MCF 10A (cell line): ENCODE results near the gene WNT8B. TPM values are rescaled to one million over a fixed set of nuclear protein-coding genes. Genes with fewer than 3 reads are reported as not detected.
A peak's percentile ranks its signal among the peaks of the same experiment; 100 is the strongest.

Source experiments
- BruUV-seq: library from RNA; stranded (reverse); fragments of 400-500 nt; replicated peaks from 2 replicates; lab custom pipeline; 2021; lab: Mats Ljungman, UMichigan
- CTCF ChIA-PET: fragments of 300-600 bp; sonication (Branson Sonifier 250); formaldehyde crosslinking; extraction: SDS; loops from one replicate; lab custom pipeline; 2021; ENCODE audit warnings: antibody characterized with exemption, inconsistent platforms; lab: Yijun Ruan, JAX
- POLR2A ChIA-PET: fragments of 300-600, 350-650 bp; sonication (Branson Sonifier 250); formaldehyde crosslinking; extraction: SDS; loops from one replicate; lab custom pipeline; 2020; ENCODE audit warnings: antibody characterized with exemption, inconsistent platforms; lab: Yijun Ruan, JAX
- DNase-seq: peaks from one replicate; pipeline ENCODE4 v3.0.0-alpha.2; 2018; ENCODE audit not compliant: unreplicated experiment
- H3K27ac Mint-ChIP-seq: one replicate; pipeline ENCODE4 v1.8.0; 2022; ENCODE audit warnings: mild to moderate bottlenecking, low read depth, mixed read lengths; ENCODE audit not compliant: unreplicated experiment
- H3K27me3 Mint-ChIP-seq: one replicate; pipeline ENCODE4 v1.8.0; 2022; ENCODE audit warnings: mixed read lengths; ENCODE audit not compliant: insufficient read depth, unreplicated experiment
- H3K36me3 Mint-ChIP-seq: one replicate; pipeline ENCODE4 v1.8.0; 2022; ENCODE audit warnings: mild to moderate bottlenecking, moderate library complexity, mixed read lengths; ENCODE audit not compliant: insufficient read depth, unreplicated experiment
- H3K4me1 Mint-ChIP-seq: one replicate; pipeline ENCODE4 v1.8.0; 2022; ENCODE audit warnings: mixed read lengths; ENCODE audit not compliant: insufficient read depth, unreplicated experiment
- H3K4me3 Mint-ChIP-seq: one replicate; pipeline ENCODE4 v1.8.0; 2022; ENCODE audit warnings: mild to moderate bottlenecking, moderate library complexity, mixed read lengths; ENCODE audit not compliant: unreplicated experiment
- H3K9me3 Mint-ChIP-seq: one replicate; pipeline ENCODE4 v1.8.0; 2022; ENCODE audit warnings: mixed read lengths; ENCODE audit not compliant: unreplicated experiment
- intact Hi-C: fragments of 100-400 bp; cut with micrococcal nuclease; formaldehyde crosslinking; loops from 2 replicates; pipeline ENCODE4 v1.14.1; 2022
- total RNA-seq: library from RNA; stranded (reverse); gene quantifications from 2 replicates; pipeline ENCODE4 v1.2.3, GENCODE V29; 2022
- TF ChIP-seq, protein P1 (sequence below): fragments of 200-600 bp; IDR thresholded peaks from one replicate; pipeline ENCODE4 v1.8.0; 2022; ENCODE audit warnings: antibody characterized with exemption, mild to moderate bottlenecking; ENCODE audit not compliant: unreplicated experiment

The WNT8B gene
- total RNA-seq, 1 experiment from 2014 or later, result not detected

- TF ChIP-seq, protein P1, sequence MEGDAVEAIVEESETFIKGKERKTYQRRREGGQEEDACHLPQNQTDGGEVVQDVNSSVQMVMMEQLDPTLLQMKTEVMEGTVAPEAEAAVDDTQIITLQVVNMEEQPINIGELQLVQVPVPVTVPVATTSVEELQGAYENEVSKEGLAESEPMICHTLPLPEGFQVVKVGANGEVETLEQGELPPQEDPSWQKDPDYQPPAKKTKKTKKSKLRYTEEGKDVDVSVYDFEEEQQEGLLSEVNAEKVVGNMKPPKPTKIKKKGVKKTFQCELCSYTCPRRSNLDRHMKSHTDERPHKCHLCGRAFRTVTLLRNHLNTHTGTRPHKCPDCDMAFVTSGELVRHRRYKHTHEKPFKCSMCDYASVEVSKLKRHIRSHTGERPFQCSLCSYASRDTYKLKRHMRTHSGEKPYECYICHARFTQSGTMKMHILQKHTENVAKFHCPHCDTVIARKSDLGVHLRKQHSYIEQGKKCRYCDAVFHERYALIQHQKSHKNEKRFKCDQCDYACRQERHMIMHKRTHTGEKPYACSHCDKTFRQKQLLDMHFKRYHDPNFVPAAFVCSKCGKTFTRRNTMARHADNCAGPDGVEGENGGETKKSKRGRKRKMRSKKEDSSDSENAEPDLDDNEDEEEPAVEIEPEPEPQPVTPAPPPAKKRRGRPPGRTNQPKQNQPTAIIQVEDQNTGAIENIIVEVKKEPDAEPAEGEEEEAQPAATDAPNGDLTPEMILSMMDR, result no peak
- POLR2A ChIA-PET, result interaction anchor here (0.6 to 1.1 kb wide), 2 partner anchors 15 to 193 kb away, joined by 3 read pairs; no protein-coding TSS in a partner anchor
- H3K36me3 Mint-ChIP-seq, result peaks cover 22% of the 10 kb centered on the region
- no peak overlapping the region for H3K27ac Mint-ChIP-seq
- CTCF ChIA-PET, result interaction anchor here (1.0 to 3.0 kb wide), 7 partner anchors 9 to 382 kb away, joined by 3 to 14 read pairs (median 3); partner anchors contain the start of gene HIF1AN
- intact Hi-C loops, result no loop called here
- no peak overlapping the region for H3K4me3 Mint-ChIP-seq
- H3K4me1 Mint-ChIP-seq, result no peaks in the 10 kb centered on the region
- no peak for DNase-seq
- BruUV-seq, result no TSS peak
- H3K9me3 Mint-ChIP-seq, result no peaks in the 10 kb centered on the region
- no peaks in the 10 kb centered on the region for H3K27me3 Mint-ChIP-seq
Measured at GRCh38 chr10:100496567-100496966, 33.8 kb downstream of the WNT8B start.

GRCh38 chr10:100498059-100498458 lies 35.2 kb downstream of the WNT8B start:
- no peak for DNase-seq
- TF ChIP-seq, protein P1, result no peak
- ChIA-PET CTCF (interaction anchor here (0.5 to 3.6 kb wide), 5 partner anchors 11 to 22 kb away, joined by 3 to 18 read pairs (median 3); no protein-coding TSS in a partner anchor), POLR2A (no interaction called here)
- Mint-ChIP-seq H3K36me3 (peaks cover 25% of the 10 kb centered on the region), H3K9me3 (no peaks in the 10 kb centered on the region), H3K27ac (no peak overlapping the region), H3K27me3 (no peaks in the 10 kb centered on the region), H3K4me3 (no peak overlapping the region), H3K4me1 (no peaks in the 10 kb centered on the region)
- intact Hi-C loops, result no loop called here
- BruUV-seq, result no TSS peak

GRCh38 chr10:100501423-100501822 lies 38.6 kb downstream of the WNT8B start:
- Mint-ChIP-seq H3K9me3 (no peaks in the 10 kb centered on the region), H3K27me3 (no peaks in the 10 kb centered on the region), H3K4me3 (no peak overlapping the region), H3K27ac (no peak overlapping the region), H3K4me1 (no peaks in the 10 kb centered on the region), H3K36me3 (peaks cover 28% of the 10 kb centered on the region)
- BruUV-seq, result no TSS peak
- ChIA-PET POLR2A (interaction anchor here (0.9 kb wide), 1 partner anchor 51 kb away, joined by 3 read pairs; no protein-coding TSS in a partner anchor), CTCF (interaction anchor here (0.6 to 3.6 kb wide), 3 partner anchors 13 to 425 kb away, joined by 3 to 18 read pairs (median 3); no protein-coding TSS in a partner anchor)
- TF ChIP-seq, protein P1, result no peak
- DNase-seq, result no peak
- intact Hi-C loops, result no loop called here

GRCh38 chr10:100502926-100503494 lies 40.2 kb downstream of the WNT8B start:
- ChIA-PET POLR2A (no interaction called here), CTCF (interaction anchor here (0.6 to 0.7 kb wide), 2 partner anchors 19 to 21 kb away, joined by 3 to 6 read pairs; no protein-coding TSS in a partner anchor)
- H3K9me3 Mint-ChIP-seq, result no peaks in the 10 kb centered on the region
- peaks cover 33% of the 10 kb centered on the region for H3K36me3 Mint-ChIP-seq
- intact Hi-C loops, result no loop called here
- H3K27me3 Mint-ChIP-seq, result no peaks in the 10 kb centered on the region
- BruUV-seq, result no TSS peak
- no peak for DNase-seq
- peak overlapping the region; percentile 28 for H3K27ac Mint-ChIP-seq
- H3K4me3 Mint-ChIP-seq, result no peak overlapping the region
- H3K4me1 Mint-ChIP-seq, result no peaks in the 10 kb centered on the region
- TF ChIP-seq, protein P1, result no peak
